ENCODE data around the gene STX19. TPM values are rescaled to one million over a fixed set of nuclear protein-coding genes. Genes with fewer than 3 reads are reported as not detected.
"Not testable (repeated sequence)": the region's sequence is repeated elsewhere in the genome, so short reads cannot be mapped to it uniquely, and the experiment has no call there.

The STX19 gene
- polyA plus RNA-seq, 2 donors = 6.8 to 14.4 TPM

- no peaks in the 10 kb centered on the region for H3K4me1 ChIP-seq (ENCODE audit: control insufficient read depth in 2 of 2, insufficient read depth in 2 of 2, low read length in 1 of 2)
- H3K27ac ChIP-seq (ENCODE audit: low read depth in 2 of 2, low read length in 1 of 2) = no peak overlapping the region
- WGBS, 2 donors = 89 to 93% methylated on average over 3 of the region's 3 CpGs
Observed at GRCh38 chr3:93983408-93983807, 45.0 kb downstream of the STX19 start.

DNA sequence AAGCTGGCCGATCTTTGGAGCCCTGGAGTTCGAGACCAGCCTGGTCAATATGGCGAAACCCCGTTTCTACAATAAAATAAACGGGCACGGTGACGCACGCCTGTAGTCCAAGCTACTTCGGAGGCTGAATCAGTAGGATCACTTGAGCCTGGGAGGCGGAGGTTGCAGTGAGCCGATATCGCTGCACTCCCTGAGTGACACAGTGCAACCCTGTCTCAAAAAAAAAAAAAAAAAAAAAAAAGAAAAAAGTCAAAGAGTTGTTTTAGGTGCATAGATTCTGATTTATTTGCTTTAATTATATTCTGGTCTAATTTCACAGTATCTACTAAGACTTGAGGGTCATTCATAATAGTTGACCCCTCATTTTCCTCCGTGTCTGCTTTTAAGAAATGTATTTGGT lies 46.7 kb downstream of the STX19 start:
- Histone ChIP-seq H3K4me1 (ENCODE audit: control insufficient read depth in 2 of 2, insufficient read depth in 2 of 2, low read length in 1 of 2) (no peaks in the 10 kb centered on the region), H3K27me3 (ENCODE audit: control insufficient read depth in 1 of 2, insufficient read depth in 2 of 2, low read length in 2 of 2) (no peaks in the 10 kb centered on the region), H3K4me3 (ENCODE audit: low read depth in 1 of 2, low read length in 2 of 2) (no peak overlapping the region), H3K27ac (ENCODE audit: low read depth in 2 of 2, low read length in 1 of 2) (no peak overlapping the region), H3K36me3 (ENCODE audit: control insufficient read depth in 2 of 2, insufficient read depth in 2 of 2, low read length in 1 of 2) (no peaks in the 10 kb centered on the region), H3K9me3 (ENCODE audit: control insufficient read depth in 2 of 2, insufficient read depth in 1 of 2, low read depth in 1 of 2, low read length in 1 of 2) (no peaks in the 10 kb centered on the region)
- 94 to 97% methylated on average over 13 of the region's 13 CpGs for WGBS, 2 donors

More at GRCh38 chr3:93983408-93983807, 45.0 kb downstream of the STX19 start:
- no peaks in the 10 kb centered on the region for H3K36me3 ChIP-seq (ENCODE audit: control insufficient read depth in 2 of 2, insufficient read depth in 2 of 2, low read length in 1 of 2)
- H3K9me3 ChIP-seq (ENCODE audit: control insufficient read depth in 2 of 2, insufficient read depth in 1 of 2, low read depth in 1 of 2, low read length in 1 of 2) = no peaks in the 10 kb centered on the region
- no peaks in the 10 kb centered on the region for H3K27me3 ChIP-seq (ENCODE audit: control insufficient read depth in 1 of 2, insufficient read depth in 2 of 2, low read length in 2 of 2)
- no peak overlapping the region for H3K4me3 ChIP-seq (ENCODE audit: low read depth in 1 of 2, low read length in 2 of 2)

- no peaks in the 10 kb centered on the region for H3K27me3 ChIP-seq (ENCODE audit: control insufficient read depth in 1 of 2, insufficient read depth in 2 of 2, low read length in 2 of 2)
- no peaks in the 10 kb centered on the region for H3K9me3 ChIP-seq (ENCODE audit: control insufficient read depth in 2 of 2, insufficient read depth in 1 of 2, low read depth in 1 of 2, low read length in 1 of 2)
- no peaks in the 10 kb centered on the region for H3K4me1 ChIP-seq (ENCODE audit: control insufficient read depth in 2 of 2, insufficient read depth in 2 of 2, low read length in 1 of 2)
- peak within 1 kb of the TSS; percentile 84 to 91 for H3K4me3 ChIP-seq (ENCODE audit: low read depth in 1 of 2, low read length in 2 of 2)
- no peaks in the 10 kb centered on the region for H3K36me3 ChIP-seq (ENCODE audit: control insufficient read depth in 2 of 2, insufficient read depth in 2 of 2, low read length in 1 of 2)
- 0% methylated on average over 59 to 66 of the region's 66 CpGs for WGBS, 2 donors
- H3K27ac ChIP-seq (ENCODE audit: low read depth in 2 of 2, low read length in 1 of 2) = peak within 1 kb of the TSS; percentile 92 to 93
Observed at GRCh38 chr3:93979850-93980676, 48.3 kb downstream of the STX19 start, which contains the start of gene ARL13B. TSS of gene ARL13B (plus strand) at chr3:93980155. CDS start at chr3:93980424, 269 bp downstream.

GRCh38 chr3:93973131-93974126 lies 55.0 kb downstream of the STX19 start, which contains the start of gene PROS1:
TSS of gene PROS1 (minus strand) at chr3:93973896. CDS start at chr3:93973749, 147 bp downstream.
- 1% methylated on average over 51 to 53 of the region's 53 CpGs for WGBS, 2 donors
- Histone ChIP-seq H3K9me3 (ENCODE audit: control insufficient read depth in 2 of 2, insufficient read depth in 1 of 2, low read depth in 1 of 2, low read length in 1 of 2) (no peaks in the 10 kb centered on the region), H3K36me3 (ENCODE audit: control insufficient read depth in 2 of 2, insufficient read depth in 2 of 2, low read length in 1 of 2) (no peaks in the 10 kb centered on the region), H3K4me1 (ENCODE audit: control insufficient read depth in 2 of 2, insufficient read depth in 2 of 2, low read length in 1 of 2) (no peaks in the 10 kb centered on the region), H3K4me3 (ENCODE audit: low read depth in 1 of 2, low read length in 2 of 2) (peak within 1 kb of the TSS; percentile 51 to 56), H3K27ac (ENCODE audit: low read depth in 2 of 2, low read length in 1 of 2) (peak within 1 kb of the TSS; percentile 81 to 83), H3K27me3 (ENCODE audit: control insufficient read depth in 1 of 2, insufficient read depth in 2 of 2, low read length in 2 of 2) (no peaks in the 10 kb centered on the region)

DNA sequence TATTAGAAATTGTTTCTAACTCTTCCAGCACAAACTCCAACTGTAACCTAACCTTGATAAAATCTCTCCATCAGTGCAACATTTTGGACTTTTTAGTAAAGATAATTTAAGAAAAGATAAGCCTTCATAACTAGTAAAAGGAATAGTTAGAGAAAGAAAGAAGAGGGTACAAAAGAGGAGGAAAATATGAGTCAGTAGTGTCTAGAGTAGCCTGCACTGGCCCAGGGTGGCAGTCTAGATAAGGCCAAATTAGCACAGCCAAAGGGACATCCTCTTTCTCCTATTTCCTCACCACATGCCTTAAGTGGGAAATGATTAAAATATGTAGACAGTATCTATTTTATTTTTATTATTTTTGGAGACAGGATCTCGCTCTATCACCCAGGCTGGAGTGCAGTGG lies 58.4 kb downstream of the STX19 start:
- Histone ChIP-seq H3K27me3 (ENCODE audit: control insufficient read depth in 1 of 2, insufficient read depth in 2 of 2, low read length in 2 of 2) (no peaks in the 10 kb centered on the region), H3K36me3 (ENCODE audit: control insufficient read depth in 2 of 2, insufficient read depth in 2 of 2, low read length in 1 of 2) (no peaks in the 10 kb centered on the region), H3K9me3 (ENCODE audit: control insufficient read depth in 2 of 2, insufficient read depth in 1 of 2, low read depth in 1 of 2, low read length in 1 of 2) (no peaks in the 10 kb centered on the region), H3K27ac (ENCODE audit: low read depth in 2 of 2, low read length in 1 of 2) (no peak overlapping the region), H3K4me3 (ENCODE audit: low read depth in 1 of 2, low read length in 2 of 2) (no peak overlapping the region), H3K4me1 (ENCODE audit: control insufficient read depth in 2 of 2, insufficient read depth in 2 of 2, low read length in 1 of 2) (no peaks in the 10 kb centered on the region)
- 93 to 97% methylated on average over 1 of the region's 1 CpG for WGBS, 2 donors

DNA sequence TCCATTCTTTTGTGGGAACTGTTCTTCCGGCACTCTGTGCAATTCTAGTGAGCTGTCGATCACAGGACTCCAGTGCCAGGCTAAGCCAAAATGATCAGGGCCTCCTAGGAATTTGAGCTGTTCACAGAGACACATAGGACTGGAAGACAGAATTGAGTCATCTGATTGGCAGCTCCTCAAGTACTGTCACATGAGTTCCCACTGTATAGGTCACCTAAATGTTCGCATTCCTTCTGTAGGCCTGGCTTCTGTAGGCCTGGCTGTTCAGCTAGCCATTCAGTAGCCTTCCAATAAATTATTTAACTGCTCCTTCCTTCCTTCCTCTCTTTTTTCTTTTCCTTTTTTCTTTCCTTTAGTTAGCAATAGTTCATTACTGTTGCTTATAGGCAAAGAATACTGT lies 59.0 kb downstream of the STX19 start:
- H3K4me1 ChIP-seq (ENCODE audit: control insufficient read depth in 2 of 2, insufficient read depth in 2 of 2, low read length in 1 of 2) = no peaks in the 10 kb centered on the region
- no peaks in the 10 kb centered on the region for H3K9me3 ChIP-seq (ENCODE audit: control insufficient read depth in 2 of 2, insufficient read depth in 1 of 2, low read depth in 1 of 2, low read length in 1 of 2)
- no peaks in the 10 kb centered on the region for H3K36me3 ChIP-seq (ENCODE audit: control insufficient read depth in 2 of 2, insufficient read depth in 2 of 2, low read length in 1 of 2)
- WGBS, 2 donors = 59 to 62% methylated on average over 3 of the region's 3 CpGs
- no peaks in the 10 kb centered on the region for H3K27me3 ChIP-seq (ENCODE audit: control insufficient read depth in 1 of 2, insufficient read depth in 2 of 2, low read length in 2 of 2)
- no peak overlapping the region for H3K27ac ChIP-seq (ENCODE audit: low read depth in 2 of 2, low read length in 1 of 2)
- H3K4me3 ChIP-seq (ENCODE audit: low read depth in 1 of 2, low read length in 2 of 2) = no peak overlapping the region

DNA sequence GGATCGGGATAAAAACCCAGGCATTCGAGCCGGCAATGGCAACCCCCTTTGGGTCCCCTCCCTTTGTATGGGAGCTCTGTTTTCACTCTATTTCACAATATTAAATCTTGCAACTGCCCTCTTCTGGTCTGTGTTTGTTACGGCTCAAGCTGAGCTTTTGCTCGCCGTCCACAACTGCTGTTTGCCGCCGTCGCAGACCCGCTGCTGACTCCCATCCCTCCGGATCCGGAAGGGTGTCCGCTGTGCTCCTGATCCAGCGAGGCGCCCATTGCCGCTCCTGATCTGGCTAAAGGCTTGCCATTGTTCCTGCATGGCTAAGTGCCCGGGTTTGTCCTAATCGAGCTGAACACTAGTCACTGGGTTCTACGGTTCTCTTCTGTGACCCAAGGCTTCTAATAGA lies 63.3 kb downstream of the STX19 start:
- not testable (repeated sequence) for H3K4me3 ChIP-seq (ENCODE audit: low read depth in 1 of 2, low read length in 2 of 2); H3K9me3 ChIP-seq (ENCODE audit: control insufficient read depth in 2 of 2, insufficient read depth in 1 of 2, low read depth in 1 of 2, low read length in 1 of 2); H3K27ac ChIP-seq (ENCODE audit: low read depth in 2 of 2, low read length in 1 of 2); H3K36me3 ChIP-seq (ENCODE audit: control insufficient read depth in 2 of 2, insufficient read depth in 2 of 2, low read length in 1 of 2); H3K4me1 ChIP-seq (ENCODE audit: control insufficient read depth in 2 of 2, insufficient read depth in 2 of 2, low read length in 1 of 2); H3K27me3 ChIP-seq (ENCODE audit: control insufficient read depth in 1 of 2, insufficient read depth in 2 of 2, low read length in 2 of 2)
- WGBS, 2 donors = 94 to 97% methylated on average over 19 of the region's 19 CpGs

Other genes starting within 250 kb of the STX19 start
- 1 to 10 TPM; 4.4 to 8.1 TPM for gene PROS1, start 54.7 kb downstream of the STX19 start, polyA plus RNA-seq
- 1 to 10 TPM; 1.8 to 2.5 TPM for gene ARL13B, start 48.4 kb downstream of the STX19 start, polyA plus RNA-seq
- gene DHFR2, start 34.3 kb upstream of the STX19 start, polyA plus RNA-seq = 1 to 10 TPM; 1.5 to 1.9 TPM
- gene NSUN3, start 34.5 kb upstream of the STX19 start, polyA plus RNA-seq = 1 to 10 TPM; 3.0 to 3.2 TPM

All from esophagus (tissue), 2 donors.